ENCODE results near the gene SPRY1.

SPRY1 gene

GRCh38 chr4:123453061-123453680 is 56.6 kb downstream of the SPRY1 start:
- FAIRE-seq, result no peak
- TF ChIP-seq POLR2A (IDR thresholded peaks at IDR 0.05; ENCODE audit: low read depth, low read length), result no peak
- no peak for DNase-seq (ENCODE audit: insufficient read length, low spot score)

All from H54 (cell line).